Cardiac fibroblast (primary cell): Measurements from ENCODE around the gene PTP4A2.

Experiments used
- DNase-seq, 2 donors: peaks; one replicate each; pipeline versions ENCODE4 v3.0.0 to v3.0.0-alpha.2; 2010; ENCODE audit warnings: low read depth in 2 of 2
- H3K4me3 ChIP-seq, 2 donors: replicated peaks in 1 of 2; 1 replicate in 1 of 2; 2 replicates in 1 of 2; pipeline ENCODE4 v1.5.1; 2011; ENCODE audit warnings: low read depth in 2 of 2, low read length in 2 of 2, mild to moderate bottlenecking in 2 of 2, moderate library complexity in 1 of 2
- TF ChIP-seq, protein P1 (sequence below): IDR thresholded peaks from one replicate; pipeline ENCODE4 v1.5.1; 2011; ENCODE audit warnings: low read depth, mild to moderate bottlenecking, low read length, inconsistent platforms

PTP4A2 gene

GRCh38 chr1:31861346-31861745 lies 76.8 kb downstream of the PTP4A2 start:
- TF ChIP-seq, protein P1, sequence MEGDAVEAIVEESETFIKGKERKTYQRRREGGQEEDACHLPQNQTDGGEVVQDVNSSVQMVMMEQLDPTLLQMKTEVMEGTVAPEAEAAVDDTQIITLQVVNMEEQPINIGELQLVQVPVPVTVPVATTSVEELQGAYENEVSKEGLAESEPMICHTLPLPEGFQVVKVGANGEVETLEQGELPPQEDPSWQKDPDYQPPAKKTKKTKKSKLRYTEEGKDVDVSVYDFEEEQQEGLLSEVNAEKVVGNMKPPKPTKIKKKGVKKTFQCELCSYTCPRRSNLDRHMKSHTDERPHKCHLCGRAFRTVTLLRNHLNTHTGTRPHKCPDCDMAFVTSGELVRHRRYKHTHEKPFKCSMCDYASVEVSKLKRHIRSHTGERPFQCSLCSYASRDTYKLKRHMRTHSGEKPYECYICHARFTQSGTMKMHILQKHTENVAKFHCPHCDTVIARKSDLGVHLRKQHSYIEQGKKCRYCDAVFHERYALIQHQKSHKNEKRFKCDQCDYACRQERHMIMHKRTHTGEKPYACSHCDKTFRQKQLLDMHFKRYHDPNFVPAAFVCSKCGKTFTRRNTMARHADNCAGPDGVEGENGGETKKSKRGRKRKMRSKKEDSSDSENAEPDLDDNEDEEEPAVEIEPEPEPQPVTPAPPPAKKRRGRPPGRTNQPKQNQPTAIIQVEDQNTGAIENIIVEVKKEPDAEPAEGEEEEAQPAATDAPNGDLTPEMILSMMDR, result no peak
- no peak overlapping the region for H3K4me3 ChIP-seq
- no peak for DNase-seq

- DNase-seq, result no peak
- TF ChIP-seq, protein P1, result no peak
- H3K4me3 ChIP-seq, result no peak overlapping the region
These were observed 77.6 kb downstream of the PTP4A2 start for GRCh38 chr1:31860581-31860980.

DNA sequence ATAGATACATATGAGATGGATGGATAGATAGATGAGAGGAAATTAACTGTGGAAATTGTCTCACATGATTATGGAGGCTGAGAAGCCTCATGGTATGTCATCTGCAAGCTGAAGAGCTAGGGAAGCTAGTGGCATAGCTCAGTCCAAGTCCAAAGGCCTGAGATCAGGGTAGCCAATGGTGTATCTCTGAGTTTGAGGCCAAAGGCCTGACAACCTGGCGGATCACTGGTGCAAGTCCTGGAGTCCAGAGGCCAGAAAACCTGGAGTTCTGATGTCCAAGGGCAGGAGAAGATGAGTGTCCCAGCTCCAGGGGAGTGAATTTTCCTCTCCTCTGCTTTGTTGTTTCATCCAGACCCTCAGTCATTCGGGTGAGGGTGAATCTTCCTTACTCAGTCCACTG lies 78.4 kb downstream of the PTP4A2 start:
- TF ChIP-seq, protein P1, result no peak
- no peak for DNase-seq
- H3K4me3 ChIP-seq, result no peak overlapping the region

GRCh38 chr1:31859044-31859443 lies 79.1 kb downstream of the PTP4A2 start:
- H3K4me3 ChIP-seq, result no peak overlapping the region
- TF ChIP-seq, protein P1, result no peak
- DNase-seq, result no peak

GRCh38 chr1:31857863-31858262 lies 80.3 kb downstream of the PTP4A2 start:
- TF ChIP-seq, protein P1, result no peak
- no peak overlapping the region for H3K4me3 ChIP-seq
- DNase-seq, result no peak
